Body of pancreas (tissue), 4 donors: ENCODE measurements around the gene UNC93A. TPM values are rescaled to one million over a fixed set of nuclear protein-coding genes. Genes with fewer than 3 reads are reported as not detected.

ENCODE experiments used
- ATAC-seq: fragments of 150-250 bp; one replicate; pipeline ENCODE4 v1.9.1; 2016
- DNase-seq, 4 donors: peaks; one replicate each; pipeline ENCODE4 v3.0.0-alpha.2; 2019
- H3K27ac ChIP-seq, 4 donors: fragments of 200-600 bp; sonication (generic); 1 replicate in 3 of 4; 2 replicates in 1 of 4; pipeline versions ENCODE4 v1.5.1 to v1.6.1; 2016 to 2019; ENCODE audit warnings: mild to moderate bottlenecking in 1 of 4, mixed read lengths in 1 of 4, moderate library complexity in 1 of 4
- H3K27me3 ChIP-seq, 2 donors: fragments of 200-600 bp; sonication (generic); one replicate each; pipeline ENCODE4 v1.6.0; 2016; ENCODE audit warnings: mild to moderate bottlenecking in 1 of 2
- H3K36me3 ChIP-seq, 2 donors: fragments of 200-600 bp; sonication (generic); replicated peaks in 1 of 2; 2 replicates each; pipeline ENCODE4 v1.5.1; 2016; ENCODE audit warnings: low read depth in 2 of 2; ENCODE audit not compliant: insufficient read depth in 1 of 2
- H3K4me1 ChIP-seq: fragments of 200-600 bp; sonication (generic); one replicate; pipeline ENCODE4 v1.6.0; 2016
- H3K4me3 ChIP-seq, 2 donors: fragments of 200-600 bp; sonication (generic); 1 replicate in 1 of 2; 2 replicates in 1 of 2; pipeline ENCODE4 v1.5.1; 2016 to 2019
- H3K9me3 ChIP-seq, 3 donors: fragments of 200-600 bp; sonication (generic); 1 replicate in 2 of 3; 2 replicates in 1 of 3; pipeline ENCODE4 v1.5.1; 2016
- POLR2A ChIP-seq, 3 donors: fragments of 450-650 bp; IDR thresholded peaks; one replicate each; pipeline ENCODE4 v1.6.1; 2016; ENCODE audit warnings: antibody characterized with exemption in 3 of 3, mild to moderate bottlenecking in 2 of 3
- WGBS, 2 donors: methylation state at CpG; one replicate each; pipeline ENCODE4 v1.1.5; 2017; 5-methylcytosine and 5-hydroxymethylcytosine counted together
- intact Hi-C: fragments of 100-400 bp; cut with DNase I; formaldehyde crosslinking; loops from one replicate; pipeline ENCODE4 v1.15.1; 2023
- total RNA-seq, 2 donors: library from RNA; depleted of rRNA; stranded (reverse); fragments of >200 nt; gene quantifications; one replicate each; pipeline ENCODE4 v1.1.0, GENCODE V29; 2016
- TF ChIP-seq, protein P1 (sequence below), 7 experiments: fragments of 450-650 bp in 4 of 7; fragments of 200-600 bp in 3 of 7; sonication (generic) in 3 of 7; IDR thresholded peaks; one replicate each; pipeline ENCODE4 v1.5.1; 2016 to 2019; ENCODE audit warnings: antibody characterized with exemption in 7 of 7

Gene UNC93A
- total RNA-seq, 2 donors from 2014 or later = not detected

DNA sequence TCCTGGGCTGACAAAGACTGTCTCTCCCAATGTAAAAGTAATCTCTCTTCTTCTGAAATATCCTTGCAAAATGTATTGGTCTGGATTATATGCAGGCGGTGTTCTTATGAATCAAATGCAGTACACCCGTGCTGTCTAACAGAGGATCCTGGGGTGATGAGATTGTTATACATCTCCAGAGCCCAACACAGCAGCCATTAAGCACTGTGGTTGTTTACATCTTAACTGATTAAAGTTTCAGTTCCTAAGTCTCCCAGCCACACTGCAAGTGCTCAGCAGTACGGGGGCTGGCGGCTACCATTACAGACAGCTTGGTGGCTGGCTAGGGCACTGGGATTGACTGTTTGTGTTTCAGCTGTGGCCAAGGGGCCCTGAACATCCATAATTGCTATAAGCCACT, 7.0 kb downstream of the UNC93A start:
- no peaks in the 10 kb centered on the region for H3K9me3 ChIP-seq
- no peak for DNase-seq
- TF ChIP-seq POLR2A (IDR thresholded peaks at IDR 0.05) = no peak
- TF ChIP-seq, protein P1, sequence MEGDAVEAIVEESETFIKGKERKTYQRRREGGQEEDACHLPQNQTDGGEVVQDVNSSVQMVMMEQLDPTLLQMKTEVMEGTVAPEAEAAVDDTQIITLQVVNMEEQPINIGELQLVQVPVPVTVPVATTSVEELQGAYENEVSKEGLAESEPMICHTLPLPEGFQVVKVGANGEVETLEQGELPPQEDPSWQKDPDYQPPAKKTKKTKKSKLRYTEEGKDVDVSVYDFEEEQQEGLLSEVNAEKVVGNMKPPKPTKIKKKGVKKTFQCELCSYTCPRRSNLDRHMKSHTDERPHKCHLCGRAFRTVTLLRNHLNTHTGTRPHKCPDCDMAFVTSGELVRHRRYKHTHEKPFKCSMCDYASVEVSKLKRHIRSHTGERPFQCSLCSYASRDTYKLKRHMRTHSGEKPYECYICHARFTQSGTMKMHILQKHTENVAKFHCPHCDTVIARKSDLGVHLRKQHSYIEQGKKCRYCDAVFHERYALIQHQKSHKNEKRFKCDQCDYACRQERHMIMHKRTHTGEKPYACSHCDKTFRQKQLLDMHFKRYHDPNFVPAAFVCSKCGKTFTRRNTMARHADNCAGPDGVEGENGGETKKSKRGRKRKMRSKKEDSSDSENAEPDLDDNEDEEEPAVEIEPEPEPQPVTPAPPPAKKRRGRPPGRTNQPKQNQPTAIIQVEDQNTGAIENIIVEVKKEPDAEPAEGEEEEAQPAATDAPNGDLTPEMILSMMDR (IDR thresholded peaks at IDR 0.05) = no peak
- H3K27ac ChIP-seq = no peak overlapping the region
- no peak overlapping the region for H3K4me3 ChIP-seq
- H3K36me3 ChIP-seq = no peaks in the 10 kb centered on the region
- intact Hi-C loops = no loop called here
- H3K4me1 ChIP-seq = no peaks in the 10 kb centered on the region
- WGBS, 2 donors = 61 to 84% methylated on average over 4 of the region's 4 CpGs
- no peaks in the 10 kb centered on the region for H3K27me3 ChIP-seq
- ATAC-seq = no peak

DNA sequence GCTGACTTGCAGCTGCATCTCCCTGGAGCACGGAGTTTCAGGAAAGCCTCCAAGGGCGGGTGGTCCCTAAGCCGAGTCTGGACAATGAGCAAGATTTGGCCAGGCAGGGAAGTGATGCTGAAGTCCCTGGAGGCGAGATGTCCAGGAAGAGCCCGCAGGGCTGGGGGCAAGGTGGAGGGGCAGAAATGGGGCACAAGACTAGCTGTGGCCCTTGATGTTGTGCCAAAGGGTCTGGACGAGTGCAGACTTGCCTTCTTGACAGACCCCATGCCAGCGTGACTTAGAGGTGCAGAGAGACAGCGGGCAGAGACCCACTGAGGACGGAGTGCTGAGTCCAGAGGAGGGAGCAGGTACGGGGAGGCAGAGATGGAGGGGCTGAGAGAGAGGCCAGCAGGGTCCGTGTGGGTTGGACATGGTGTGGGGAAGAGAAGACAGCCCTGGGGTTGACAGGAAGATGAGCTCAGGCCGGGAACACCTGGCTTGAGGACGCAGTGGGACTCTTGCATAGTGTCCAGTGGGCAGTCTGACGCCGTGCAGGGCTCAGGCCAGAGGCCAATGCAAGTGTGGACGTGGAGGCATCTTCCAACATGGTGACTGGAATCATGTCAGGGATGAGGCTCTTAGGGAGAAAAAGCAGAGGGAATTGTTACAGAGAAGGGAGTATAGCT, 8.7 kb downstream of the UNC93A start:
- Histone ChIP-seq H3K4me3 (no peak overlapping the region), H3K4me1 (no peaks in the 10 kb centered on the region), H3K27me3 (no peaks in the 10 kb centered on the region), H3K9me3 (no peaks in the 10 kb centered on the region), H3K36me3 (no peaks in the 10 kb centered on the region), H3K27ac (no peak overlapping the region)
- ATAC-seq (no peak), DNase-seq (no peak)
- intact Hi-C loops = no loop called here
- 74 to 81% methylated on average over 12 to 14 of the region's 16 CpGs for WGBS, 2 donors
- no peak for TF ChIP-seq POLR2A (IDR thresholded peaks at IDR 0.05)
- TF ChIP-seq, protein P1 (IDR thresholded peaks at IDR 0.05) = no peak

DNA sequence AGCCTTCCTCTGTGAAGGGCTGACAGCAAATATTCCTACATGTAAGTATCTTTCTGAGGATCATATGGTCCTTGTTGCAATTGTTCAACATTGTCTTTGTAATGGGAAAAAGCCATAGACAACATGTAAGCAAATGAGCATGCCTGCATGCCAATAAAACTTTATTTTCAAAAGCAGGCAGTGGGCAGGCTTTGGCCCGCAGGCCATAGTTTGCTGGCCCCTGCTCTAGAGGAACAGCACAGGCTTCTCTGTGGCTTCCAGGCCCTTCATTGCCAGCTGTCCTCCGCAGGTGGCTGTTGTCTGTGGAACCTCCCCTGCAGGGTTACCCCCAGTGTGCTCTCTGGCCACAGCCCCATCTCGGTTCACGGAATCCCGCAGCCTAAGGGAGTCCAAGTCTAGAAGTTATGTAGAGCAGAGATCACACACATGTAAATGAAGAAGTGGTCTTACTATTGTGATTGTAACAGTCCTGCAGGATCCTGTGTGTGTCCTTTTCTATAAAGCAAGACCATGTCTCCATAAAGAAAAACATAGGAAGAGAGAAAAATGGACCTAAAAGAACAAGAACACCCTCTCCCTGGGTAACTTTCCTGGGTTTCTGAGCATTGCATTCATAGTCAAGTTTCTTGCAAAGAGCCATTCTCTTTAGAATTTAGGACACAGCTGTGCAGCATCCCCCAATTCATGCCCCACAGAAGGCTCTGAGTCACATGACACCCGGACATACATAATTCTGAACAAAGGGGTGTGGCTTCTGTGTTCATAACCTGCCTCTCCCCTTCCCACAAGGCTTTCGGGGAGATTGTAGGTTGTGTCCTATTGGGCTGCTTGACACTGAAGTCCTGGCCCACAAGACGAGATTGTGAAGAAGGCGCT, 10.0 kb downstream of the UNC93A start:
- Histone ChIP-seq H3K4me1 (no peaks in the 10 kb centered on the region), H3K4me3 (no peak overlapping the region), H3K27me3 (no peaks in the 10 kb centered on the region), H3K27ac (no peak overlapping the region), H3K9me3 (no peaks in the 10 kb centered on the region), H3K36me3 (no peaks in the 10 kb centered on the region)
- no peak for ATAC-seq
- WGBS, 2 donors = 85 to 86% methylated on average over 9 of the region's 9 CpGs
- TF ChIP-seq, protein P1 (IDR thresholded peaks at IDR 0.05) = no peak
- TF ChIP-seq POLR2A (IDR thresholded peaks at IDR 0.05) = no peak
- intact Hi-C loops = no loop called here
- no peak for DNase-seq

DNA sequence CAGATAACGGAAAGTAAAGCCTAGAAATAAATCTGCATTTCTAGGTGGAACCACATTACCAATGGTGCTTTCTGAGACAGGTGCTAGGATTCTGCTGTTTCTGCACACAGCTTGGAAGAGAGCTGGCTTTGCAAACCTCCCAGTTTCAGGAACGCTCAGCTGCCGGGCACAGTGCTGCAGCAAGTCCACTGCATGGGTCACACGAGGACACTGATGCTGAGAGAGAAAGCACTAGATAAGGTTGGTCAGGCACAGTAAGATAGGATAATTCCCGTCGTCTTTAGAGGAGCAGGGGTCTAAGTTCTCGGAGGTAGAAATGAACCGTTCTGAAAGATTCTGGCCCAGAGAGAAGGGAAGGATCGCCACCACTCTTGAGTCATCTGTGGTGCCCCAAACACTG, 11.0 kb downstream of the UNC93A start:
- H3K27me3 ChIP-seq = no peaks in the 10 kb centered on the region
- H3K27ac ChIP-seq = no peak overlapping the region
- WGBS, 2 donors = 45 to 50% methylated on average over 9 of the region's 9 CpGs
- DNase-seq = no peak
- H3K9me3 ChIP-seq = no peaks in the 10 kb centered on the region
- no peaks in the 10 kb centered on the region for H3K36me3 ChIP-seq
- TF ChIP-seq POLR2A (IDR thresholded peaks at IDR 0.05) = no peak
- TF ChIP-seq, protein P1 (IDR thresholded peaks at IDR 0.05) = no peak
- no peaks in the 10 kb centered on the region for H3K4me1 ChIP-seq
- no peak overlapping the region for H3K4me3 ChIP-seq
- intact Hi-C loops = no loop called here
- ATAC-seq = no peak
